Bronchial epithelial cell (primary cell): ENCODE data around the gene KCND2. TPM values are rescaled to one million over a fixed set of nuclear protein-coding genes. Genes with fewer than 3 reads are reported as not detected.

Source experiments
- DNase-seq: peaks from one replicate; pipeline ENCODE4 v3.0.0-alpha.2; 2010; ENCODE audit warnings: low read depth
- FAIRE-seq: peaks from 2 replicates; lab custom pipeline; 2011; peaks lifted over from hg19 to GRCh38; lab: Jason Lieb, UNC
- H3K27me3 ChIP-seq: 2 replicates; pipeline ENCODE4 v1.5.1; 2011; ENCODE audit warnings: low read length; ENCODE audit not compliant: control insufficient read depth, insufficient read depth
- H3K36me3 ChIP-seq: 2 replicates; pipeline ENCODE4 v1.5.1; 2011; ENCODE audit warnings: low read length; ENCODE audit not compliant: control insufficient read depth, insufficient read depth
- H3K4me3 ChIP-seq: 2 replicates; pipeline ENCODE4 v1.5.1; 2011; ENCODE audit warnings: mild to moderate bottlenecking, low read depth, low read length, control low read depth
- CTCF ChIP-seq: IDR thresholded peaks from 2 replicates; pipeline ENCODE4 v1.5.1; 2011; ENCODE audit warnings: mild to moderate bottlenecking, moderate library complexity, low read length, control low read depth, inconsistent platforms; ENCODE audit not compliant: insufficient read depth, severe bottlenecking
- total RNA-seq: library from RNA; depleted of rRNA; stranded (reverse); fragments of >200 nt; gene quantifications from 2 replicates; pipeline ENCODE4 v1.2.1, GENCODE V29; 2014

Gene KCND2
- total RNA-seq, 1 donor from 2014 or later = under 0.01 TPM

- H3K4me3 ChIP-seq = no peak overlapping the region
- TF ChIP-seq CTCF = no peak
- FAIRE-seq (no peak), DNase-seq (no peak)
- H3K36me3 ChIP-seq = no peaks in the 10 kb centered on the region
- no peaks in the 10 kb centered on the region for H3K27me3 ChIP-seq
These were observed 266.3 kb downstream of the KCND2 start for GRCh38 chr7:120539321-120539720.

- Histone ChIP-seq H3K4me3 (no peak overlapping the region), H3K27me3 (no peaks in the 10 kb centered on the region), H3K36me3 (no peaks in the 10 kb centered on the region)
- DNase-seq = no peak
- no peak for TF ChIP-seq CTCF
- no peak for FAIRE-seq
These were observed 274.6 kb downstream of the KCND2 start for GRCh38 chr7:120547605-120548004.

GRCh38 chr7:120550494-120551048 is 277.6 kb downstream of the KCND2 start:
- Histone ChIP-seq H3K27me3 (no peaks in the 10 kb centered on the region), H3K4me3 (no peak overlapping the region), H3K36me3 (no peaks in the 10 kb centered on the region)
- DNase-seq (peak; percentile 14), FAIRE-seq (no peak)
- TF ChIP-seq CTCF = no peak

- H3K27me3 ChIP-seq = no peaks in the 10 kb centered on the region
- H3K36me3 ChIP-seq = no peaks in the 10 kb centered on the region
- FAIRE-seq = no peak
- TF ChIP-seq CTCF = no peak
- no peak for DNase-seq
- H3K4me3 ChIP-seq = no peak overlapping the region
These were observed 280.5 kb downstream of the KCND2 start for GRCh38 chr7:120553491-120553890.

- peak; percentile 59 for DNase-seq
- no peaks in the 10 kb centered on the region for H3K36me3 ChIP-seq
- no peak overlapping the region for H3K4me3 ChIP-seq
- FAIRE-seq = no peak
- TF ChIP-seq CTCF = peak; percentile 54
- no peaks in the 10 kb centered on the region for H3K27me3 ChIP-seq
These were observed 282.1 kb downstream of the KCND2 start for GRCh38 chr7:120554960-120555571.

GRCh38 chr7:120564145-120564544 is 291.2 kb downstream of the KCND2 start:
- no peak overlapping the region for H3K4me3 ChIP-seq
- no peaks in the 10 kb centered on the region for H3K27me3 ChIP-seq
- no peaks in the 10 kb centered on the region for H3K36me3 ChIP-seq
- DNase-seq = no peak
- no peak for FAIRE-seq
- TF ChIP-seq CTCF = no peak
